Mammary epithelial cell (primary cell): ENCODE measurements around the gene TMED4.

Source experiments
- EZH2 ChIP-seq: IDR thresholded peaks from 2 replicates; pipeline ENCODE4 v1.6.1; 2012; ENCODE audit warnings: low read length, inconsistent platforms, borderline replicate concordance
- TF ChIP-seq, protein P1 (sequence below), 2 donors: IDR thresholded peaks in 1 of 2; conservative IDR thresholded peaks in 1 of 2; 2 replicates each; pipeline ENCODE4 v1.5.1; 2011 to 2012; ENCODE audit warnings: inconsistent platforms in 2 of 2, low read length in 2 of 2, mild to moderate bottlenecking in 2 of 2, control low read depth in 1 of 2, low read depth in 1 of 2; ENCODE audit not compliant: insufficient read depth in 1 of 2; ENCODE audit errors: extremely low read depth in 1 of 2

DNA sequence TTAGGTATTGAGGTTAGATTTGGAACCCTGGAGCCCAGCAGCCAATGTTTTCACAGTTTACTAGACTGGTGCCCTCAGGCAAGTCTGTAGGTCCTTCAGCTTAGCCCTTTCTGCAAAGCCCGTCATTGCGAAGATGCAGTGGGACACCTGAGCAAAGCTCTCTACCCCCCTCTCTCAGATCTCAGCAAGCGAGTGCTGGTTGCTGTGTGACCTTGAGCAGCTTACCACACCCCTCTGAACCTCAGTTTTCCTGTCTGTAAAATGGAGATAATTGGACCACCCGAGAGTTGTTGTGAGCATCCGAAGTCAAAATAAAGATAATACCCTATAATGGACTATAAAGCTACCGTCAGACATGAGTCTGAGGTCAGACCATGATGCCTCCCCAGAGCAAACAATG lies 44.6 kb downstream of the TMED4 start:
- TF ChIP-seq, protein P1, sequence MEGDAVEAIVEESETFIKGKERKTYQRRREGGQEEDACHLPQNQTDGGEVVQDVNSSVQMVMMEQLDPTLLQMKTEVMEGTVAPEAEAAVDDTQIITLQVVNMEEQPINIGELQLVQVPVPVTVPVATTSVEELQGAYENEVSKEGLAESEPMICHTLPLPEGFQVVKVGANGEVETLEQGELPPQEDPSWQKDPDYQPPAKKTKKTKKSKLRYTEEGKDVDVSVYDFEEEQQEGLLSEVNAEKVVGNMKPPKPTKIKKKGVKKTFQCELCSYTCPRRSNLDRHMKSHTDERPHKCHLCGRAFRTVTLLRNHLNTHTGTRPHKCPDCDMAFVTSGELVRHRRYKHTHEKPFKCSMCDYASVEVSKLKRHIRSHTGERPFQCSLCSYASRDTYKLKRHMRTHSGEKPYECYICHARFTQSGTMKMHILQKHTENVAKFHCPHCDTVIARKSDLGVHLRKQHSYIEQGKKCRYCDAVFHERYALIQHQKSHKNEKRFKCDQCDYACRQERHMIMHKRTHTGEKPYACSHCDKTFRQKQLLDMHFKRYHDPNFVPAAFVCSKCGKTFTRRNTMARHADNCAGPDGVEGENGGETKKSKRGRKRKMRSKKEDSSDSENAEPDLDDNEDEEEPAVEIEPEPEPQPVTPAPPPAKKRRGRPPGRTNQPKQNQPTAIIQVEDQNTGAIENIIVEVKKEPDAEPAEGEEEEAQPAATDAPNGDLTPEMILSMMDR (conservative IDR thresholded peaks at IDR 0.05 in 1 of 2, IDR thresholded peaks at IDR 0.05 in 1 of 2; ENCODE audit: extremely low read depth in 1 of 2, insufficient read depth in 1 of 2, low read depth in 1 of 2, low read length in 2 of 2), result no peak
- TF ChIP-seq EZH2, result no peak
